GM12878 (cell line): ENCODE data around the gene MXI1. TPM values are rescaled to one million over a fixed set of nuclear protein-coding genes. Genes with fewer than 3 reads are reported as not detected.

Experiments
- BACH1 ChIP-seq: fragments of 450-650 bp; IDR thresholded peaks from 2 replicates; pipeline ENCODE4 v1.6.1; 2017; ENCODE audit warnings: mild to moderate bottlenecking, borderline replicate concordance
- BRCA1 ChIP-seq: IDR thresholded peaks from 2 replicates; pipeline ENCODE4 v1.6.1; 2011; ENCODE audit warnings: low read depth, low read length, improper control_type of control experiment
- CHD2 ChIP-seq: IDR thresholded peaks from 2 replicates; pipeline ENCODE4 v1.6.1; 2011; ENCODE audit warnings: low read depth, low read length, improper control_type of control experiment, borderline replicate concordance
- EP300 ChIP-seq, 2 experiments: fragments of 150-350 bp in 1 of 2; IDR thresholded peaks; 2 replicates each; pipeline ENCODE4 v1.6.1; 2011 to 2012; ENCODE audit warnings: low read depth in 2 of 2, low read length in 2 of 2, borderline replicate concordance in 1 of 2, improper control_type of control experiment in 1 of 2, inconsistent platforms in 1 of 2; ENCODE audit not compliant: control insufficient read depth in 1 of 2
- HCFC1 ChIP-seq: fragments of 150-350 bp; IDR thresholded peaks from 2 replicates; pipeline ENCODE4 v1.6.1; 2014; ENCODE audit warnings: low read length
- HDAC6 ChIP-seq: fragments of 200-600 bp; sonication (generic); IDR thresholded peaks from one replicate; pipeline ENCODE4 v1.8.0; 2017; ENCODE audit warnings: antibody characterized with exemption; ENCODE audit not compliant: unreplicated experiment
- IRF5 ChIP-seq: fragments of 450-650 bp; IDR thresholded peaks from 2 replicates; pipeline ENCODE4 v1.6.1; 2017; ENCODE audit warnings: borderline replicate concordance
- NKRF ChIP-seq: fragments of 450-650 bp; conservative IDR thresholded peaks from 2 replicates; pipeline ENCODE4 v1.6.1; 2017; ENCODE audit warnings: mild to moderate bottlenecking, moderate library complexity
- NR2C1 ChIP-seq: fragments of 450-650 bp; IDR thresholded peaks from 2 replicates; pipeline ENCODE4 v1.6.1; 2017; ENCODE audit warnings: antibody characterized with exemption, mild to moderate bottlenecking, moderate library complexity
- NR2F1 ChIP-seq: fragments of 450-650 bp; conservative IDR thresholded peaks from 2 replicates; pipeline ENCODE4 v1.6.1; 2017; ENCODE audit warnings: mild to moderate bottlenecking
- NRF1 ChIP-seq: conservative IDR thresholded peaks from 2 replicates; pipeline ENCODE4 v1.6.1; 2011; ENCODE audit warnings: mild to moderate bottlenecking, low read depth, low read length, improper control_type of control experiment
- PAX5 ChIP-seq: IDR thresholded peaks from 2 replicates; pipeline ENCODE4 v1.6.1; 2011; ENCODE audit warnings: low read depth, low read length, borderline replicate concordance
- POLR2A ChIP-seq: IDR thresholded peaks from 2 replicates; pipeline ENCODE4 v1.6.1; 2011; ENCODE audit warnings: low read depth, mild to moderate bottlenecking, low read length
- POLR2AphosphoS2 ChIP-seq: IDR thresholded peaks from 2 replicates; pipeline ENCODE4 v1.6.1; 2011; ENCODE audit warnings: low read depth, mild to moderate bottlenecking, low read length, improper control_type of control experiment, moderate library complexity
- SIX5 ChIP-seq: IDR thresholded peaks from 2 replicates; pipeline ENCODE4 v1.6.1; 2011; ENCODE audit warnings: mild to moderate bottlenecking, low read depth, low read length, moderate library complexity; ENCODE audit not compliant: severe bottlenecking
- SMARCA5 ChIP-seq: fragments of 450-650 bp; IDR thresholded peaks from 2 replicates; pipeline ENCODE4 v1.6.1; 2017; ENCODE audit warnings: mild to moderate bottlenecking
- SMC3 ChIP-seq: IDR thresholded peaks from 2 replicates; pipeline ENCODE4 v1.6.1; 2011; ENCODE audit warnings: low read length, improper control_type of control experiment, borderline replicate concordance
- SREBF1 ChIP-seq: IDR thresholded peaks from 2 replicates; pipeline ENCODE4 v1.6.1; 2012; ENCODE audit warnings: mild to moderate bottlenecking, low read length
- TARDBP ChIP-seq: IDR thresholded peaks from 2 replicates; pipeline ENCODE4 v1.6.1; 2016; ENCODE audit warnings: borderline replicate concordance
- TCF3 ChIP-seq: IDR thresholded peaks from 2 replicates; pipeline ENCODE4 v1.6.1; 2012; ENCODE audit warnings: low read depth, mild to moderate bottlenecking, low read length, borderline replicate concordance; ENCODE audit not compliant: insufficient read depth
- YY1 ChIP-seq: IDR thresholded peaks from 2 replicates; pipeline ENCODE4 v1.6.1; 2011; ENCODE audit warnings: low read depth, mild to moderate bottlenecking, low read length
- ZNF217 ChIP-seq: fragments of 450-650 bp; IDR thresholded peaks from 2 replicates; pipeline ENCODE4 v1.6.1; 2017; ENCODE audit warnings: antibody characterized with exemption, mild to moderate bottlenecking
- polyA plus RNA-seq, 11 experiments: library from polyadenylated mRNA; depleted of rRNA in 4 of 11; unstranded in 6 of 11; stranded (reverse) in 5 of 11; fragments of >200 nt; fragmentation: Nextera tagmentation in 4 of 11; fragmentation: Illumina TruSeq in 1 of 11; extraction: Ambion mirVana in 4 of 11; extraction: Trizol in 1 of 11; gene quantifications; 1 replicate in 1 of 11; 2 replicates in 10 of 11; pipeline versions ENCODE4 v1.2.1 to v1.2.3, GENCODE V29; 2011 to 2016; ENCODE audit warnings: inconsistent platforms in 2 of 11, missing spikeins in 2 of 11, low read depth in 1 of 11
- total RNA-seq, 4 experiments: library from RNA; depleted of rRNA in 3 of 4; stranded (reverse); fragments of >200 nt in 3 of 4; fragmentation: Illumina TruSeq in 1 of 4; extraction: Trizol in 1 of 4; gene quantifications; 2 replicates each; pipeline versions ENCODE4 v1.2.1 to v1.2.3, GENCODE V29; 2013 to 2021
- TF ChIP-seq, protein P1 (sequence below): IDR thresholded peaks from 2 replicates; pipeline ENCODE4 v1.6.1; 2012; ENCODE audit warnings: low read depth, low read length, improper control_type of control experiment
- TF ChIP-seq, protein P2 (sequence below): fragments of 450-650 bp; IDR thresholded peaks from 2 replicates; pipeline ENCODE4 v1.6.1; 2017; ENCODE audit warnings: mild to moderate bottlenecking

The MXI1 gene
- total and polyA plus RNA-seq, 10 of the 15 experiments (the other 5 are each of a cell fraction or from before 2014, with no cell fraction given), result 0.23 to 8.0 (median 0.41) TPM

- TF ChIP-seq NKRF (peak; percentile 87), SMARCA5 (peak; percentile 94), NRF1 (peak; percentile 59), SMC3 (peak; percentile 40; the same call in 1 of the 2 replicates), SREBF1 (peak; percentile 75), YY1 (peak; percentile 48), BACH1 (peak; percentile 60), HDAC6 (no peak), NR2F1 (0 out of 2 replicates have a peak, but pooled peaks have one; percentile 26), PAX5 (0 out of 2 replicates have a peak, but pooled peaks have one; percentile 16), SIX5 (peak; percentile 96), ZNF217 (0 out of 2 replicates have a peak, but pooled peaks have one; percentile 34), BRCA1 (no peak), NR2C1 (peak; percentile 42), EP300 (IDR thresholded peaks at IDR 0.05; ENCODE audit: borderline replicate concordance in 1 of 2, control insufficient read depth in 1 of 2, low read depth in 2 of 2, low read length in 2 of 2) (no peak), IRF5 (no peak), TARDBP (peak; percentile 92), POLR2A (peak; percentile 63), CHD2 (peak; percentile 53; the same call in 1 of the 2 replicates), TCF3 (no peak), POLR2AphosphoS2 (peak; percentile 56; the same call in 1 of the 2 replicates), HCFC1 (peak; percentile 96)
- TF ChIP-seq, protein P1, sequence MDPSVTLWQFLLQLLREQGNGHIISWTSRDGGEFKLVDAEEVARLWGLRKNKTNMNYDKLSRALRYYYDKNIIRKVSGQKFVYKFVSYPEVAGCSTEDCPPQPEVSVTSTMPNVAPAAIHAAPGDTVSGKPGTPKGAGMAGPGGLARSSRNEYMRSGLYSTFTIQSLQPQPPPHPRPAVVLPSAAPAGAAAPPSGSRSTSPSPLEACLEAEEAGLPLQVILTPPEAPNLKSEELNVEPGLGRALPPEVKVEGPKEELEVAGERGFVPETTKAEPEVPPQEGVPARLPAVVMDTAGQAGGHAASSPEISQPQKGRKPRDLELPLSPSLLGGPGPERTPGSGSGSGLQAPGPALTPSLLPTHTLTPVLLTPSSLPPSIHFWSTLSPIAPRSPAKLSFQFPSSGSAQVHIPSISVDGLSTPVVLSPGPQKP, result peak; percentile 28; the same call in 1 of the 2 replicates
- TF ChIP-seq, protein P2, sequence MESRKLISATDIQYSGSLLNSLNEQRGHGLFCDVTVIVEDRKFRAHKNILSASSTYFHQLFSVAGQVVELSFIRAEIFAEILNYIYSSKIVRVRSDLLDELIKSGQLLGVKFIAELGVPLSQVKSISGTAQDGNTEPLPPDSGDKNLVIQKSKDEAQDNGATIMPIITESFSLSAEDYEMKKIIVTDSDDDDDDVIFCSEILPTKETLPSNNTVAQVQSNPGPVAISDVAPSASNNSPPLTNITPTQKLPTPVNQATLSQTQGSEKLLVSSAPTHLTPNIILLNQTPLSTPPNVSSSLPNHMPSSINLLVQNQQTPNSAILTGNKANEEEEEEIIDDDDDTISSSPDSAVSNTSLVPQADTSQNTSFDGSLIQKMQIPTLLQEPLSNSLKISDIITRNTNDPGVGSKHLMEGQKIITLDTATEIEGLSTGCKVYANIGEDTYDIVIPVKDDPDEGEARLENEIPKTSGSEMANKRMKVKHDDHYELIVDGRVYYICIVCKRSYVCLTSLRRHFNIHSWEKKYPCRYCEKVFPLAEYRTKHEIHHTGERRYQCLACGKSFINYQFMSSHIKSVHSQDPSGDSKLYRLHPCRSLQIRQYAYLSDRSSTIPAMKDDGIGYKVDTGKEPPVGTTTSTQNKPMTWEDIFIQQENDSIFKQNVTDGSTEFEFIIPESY, result no peak
These were observed 18.5 kb downstream of the MXI1 start (continued) for GRCh38 chr10:110225756-110226542.
